DOHH2 (cell line): Measurements from ENCODE around the gene XCL2.
"Not testable (repeated sequence)": the region's sequence is repeated elsewhere in the genome, so short reads cannot be mapped to it uniquely, and the experiment has no call there.

Experiments
- H3F3A ChIP-seq: fragments of 200-600 bp; sonication (generic), shearing (Covaris generic); 2 replicates; pipeline ENCODE4 v1.6.0; 2016; ENCODE audit warnings: antibody characterized with exemption, mild to moderate bottlenecking; ENCODE audit not compliant: control insufficient read depth, insufficient read depth
- H3K27ac ChIP-seq: fragments of 200-600 bp; sonication (generic); 2 replicates; pipeline ENCODE4 v1.5.1; 2014; ENCODE audit warnings: low read depth, mild to moderate bottlenecking, low read length, moderate library complexity
- H3K27me3 ChIP-seq: fragments of 200-600 bp; sonication (generic); 2 replicates; pipeline ENCODE4 v1.6.1; 2014; ENCODE audit warnings: mild to moderate bottlenecking, low read length, mixed read lengths; ENCODE audit not compliant: control insufficient read depth
- H3K36me3 ChIP-seq: fragments of 200-600 bp; sonication (generic); 2 replicates; pipeline ENCODE4 v1.6.1; 2014; ENCODE audit warnings: mild to moderate bottlenecking, low read length, moderate library complexity, mixed read lengths; ENCODE audit not compliant: control insufficient read depth
- H3K4me1 ChIP-seq: fragments of 200-600 bp; sonication (generic); 2 replicates; pipeline ENCODE4 v1.6.1; 2014; ENCODE audit warnings: mild to moderate bottlenecking, low read length, mixed read lengths; ENCODE audit not compliant: control insufficient read depth
- H3K4me2 ChIP-seq: fragments of 200-600 bp; sonication (generic); 2 replicates; pipeline ENCODE4 v1.6.0; 2014; ENCODE audit warnings: mild to moderate bottlenecking, low read length, moderate library complexity
- H3K4me3 ChIP-seq: fragments of 200-600 bp; sonication (generic); 2 replicates; pipeline ENCODE4 v1.5.1; 2014; ENCODE audit warnings: mild to moderate bottlenecking, low read length, mixed read lengths
- H3K79me2 ChIP-seq: fragments of 200-600 bp; sonication (generic); 2 replicates; pipeline ENCODE4 v1.6.1; 2014; ENCODE audit warnings: mild to moderate bottlenecking, low read length, mixed read lengths; ENCODE audit not compliant: control insufficient read depth
- H3K9me2 ChIP-seq: fragments of 200-600 bp; sonication (generic); replicated peaks from 2 replicates; pipeline ENCODE4 v1.6.1; 2014; ENCODE audit warnings: mild to moderate bottlenecking, low read length, mixed read lengths; ENCODE audit not compliant: control insufficient read depth
- H3K9me3 ChIP-seq: fragments of 200-600 bp; sonication (generic); 2 replicates; pipeline ENCODE4 v1.6.1; 2014; ENCODE audit warnings: antibody characterized with exemption, low read length, mixed read lengths; ENCODE audit not compliant: control insufficient read depth, insufficient read depth
- H4K20me1 ChIP-seq: fragments of 200-600 bp; sonication (generic); 2 replicates; pipeline ENCODE4 v1.6.0; 2014; ENCODE audit warnings: low read depth, mild to moderate bottlenecking, antibody characterized with exemption, low read length, moderate library complexity; ENCODE audit not compliant: control insufficient read depth, insufficient read depth
- EZH2phosphoT487 ChIP-seq: fragments of 200-600 bp; sonication (generic); IDR thresholded peaks from 2 replicates; pipeline ENCODE4 v1.6.1; 2017; ENCODE audit warnings: borderline replicate concordance, mild to moderate bottlenecking, antibody characterized with exemption, low read length, moderate library complexity, mixed read lengths
- TF ChIP-seq, protein P1 (sequence below): fragments of 200-600 bp; sonication (generic); IDR thresholded peaks from one replicate; pipeline ENCODE4 v1.5.1; 2014; ENCODE audit warnings: antibody characterized with exemption, mild to moderate bottlenecking, low read depth, low read length; ENCODE audit not compliant: poor library complexity, severe bottlenecking

The XCL2 gene

DNA sequence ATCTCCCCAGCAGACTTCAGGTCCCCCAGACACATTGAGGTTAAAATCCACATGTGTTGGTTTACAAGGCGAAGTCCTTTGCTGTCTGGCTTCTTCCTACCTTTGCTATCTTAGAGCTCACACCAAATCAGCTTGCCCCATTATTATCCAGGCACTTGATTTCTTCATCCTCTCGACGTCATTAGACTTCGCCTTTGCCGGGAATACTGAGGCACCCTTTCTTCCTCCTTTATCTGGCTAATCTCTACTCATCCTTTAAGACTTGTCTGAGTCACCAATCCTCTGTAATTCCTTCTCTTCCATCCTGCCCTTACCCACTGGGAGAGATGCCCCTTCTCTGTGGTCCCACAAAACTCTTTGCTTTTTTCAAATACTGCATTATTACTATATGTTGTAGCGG, 9.2 kb upstream of the XCL2 start:
- H3K4me2 ChIP-seq, result no peak overlapping the region
- no peaks in the 10 kb centered on the region for H3K79me2 ChIP-seq
- H4K20me1 ChIP-seq, result no peaks in the 10 kb centered on the region
- H3K9me3 ChIP-seq, result no peaks in the 10 kb centered on the region
- H3K27me3 ChIP-seq, result no peaks in the 10 kb centered on the region
- no peak overlapping the region for H3K27ac ChIP-seq
- no peaks in the 10 kb centered on the region for H3K9me2 ChIP-seq
- H3K36me3 ChIP-seq, result no peaks in the 10 kb centered on the region
- H3K4me3 ChIP-seq, result no peak overlapping the region
- no peaks in the 10 kb centered on the region for H3F3A ChIP-seq
- H3K4me1 ChIP-seq, result no peaks in the 10 kb centered on the region
- TF ChIP-seq, protein P1, sequence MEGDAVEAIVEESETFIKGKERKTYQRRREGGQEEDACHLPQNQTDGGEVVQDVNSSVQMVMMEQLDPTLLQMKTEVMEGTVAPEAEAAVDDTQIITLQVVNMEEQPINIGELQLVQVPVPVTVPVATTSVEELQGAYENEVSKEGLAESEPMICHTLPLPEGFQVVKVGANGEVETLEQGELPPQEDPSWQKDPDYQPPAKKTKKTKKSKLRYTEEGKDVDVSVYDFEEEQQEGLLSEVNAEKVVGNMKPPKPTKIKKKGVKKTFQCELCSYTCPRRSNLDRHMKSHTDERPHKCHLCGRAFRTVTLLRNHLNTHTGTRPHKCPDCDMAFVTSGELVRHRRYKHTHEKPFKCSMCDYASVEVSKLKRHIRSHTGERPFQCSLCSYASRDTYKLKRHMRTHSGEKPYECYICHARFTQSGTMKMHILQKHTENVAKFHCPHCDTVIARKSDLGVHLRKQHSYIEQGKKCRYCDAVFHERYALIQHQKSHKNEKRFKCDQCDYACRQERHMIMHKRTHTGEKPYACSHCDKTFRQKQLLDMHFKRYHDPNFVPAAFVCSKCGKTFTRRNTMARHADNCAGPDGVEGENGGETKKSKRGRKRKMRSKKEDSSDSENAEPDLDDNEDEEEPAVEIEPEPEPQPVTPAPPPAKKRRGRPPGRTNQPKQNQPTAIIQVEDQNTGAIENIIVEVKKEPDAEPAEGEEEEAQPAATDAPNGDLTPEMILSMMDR, result no peak
- TF ChIP-seq EZH2phosphoT487, result no peak

DNA sequence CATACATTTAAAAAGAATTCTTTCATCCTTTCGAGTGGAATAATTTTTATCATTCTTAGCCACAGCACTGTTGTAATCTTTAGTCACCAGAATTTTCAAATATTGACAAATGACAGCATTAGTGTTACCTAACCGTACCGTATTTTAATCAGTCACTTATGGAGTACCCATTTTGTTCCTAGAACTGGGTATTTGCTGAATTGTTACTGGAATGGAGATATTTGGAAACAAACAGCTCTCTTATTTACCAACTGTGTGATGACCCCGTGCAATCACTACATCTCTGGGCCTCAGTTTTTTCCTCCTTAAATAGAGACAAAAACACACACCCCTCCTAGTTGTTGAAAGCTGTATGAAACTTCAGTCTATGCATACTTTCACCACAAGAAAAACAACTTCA, 7.9 kb upstream of the XCL2 start:
- no peaks in the 10 kb centered on the region for H3K9me3 ChIP-seq
- TF ChIP-seq, protein P1, result no peak
- TF ChIP-seq EZH2phosphoT487, result no peak
- no peaks in the 10 kb centered on the region for H4K20me1 ChIP-seq
- no peaks in the 10 kb centered on the region for H3K9me2 ChIP-seq
- H3K4me1 ChIP-seq, result no peaks in the 10 kb centered on the region
- no peaks in the 10 kb centered on the region for H3K79me2 ChIP-seq
- no peak overlapping the region for H3K4me2 ChIP-seq
- H3F3A ChIP-seq, result no peaks in the 10 kb centered on the region
- no peak overlapping the region for H3K27ac ChIP-seq
- no peaks in the 10 kb centered on the region for H3K36me3 ChIP-seq
- H3K27me3 ChIP-seq, result no peaks in the 10 kb centered on the region
- H3K4me3 ChIP-seq, result no peak overlapping the region

DNA sequence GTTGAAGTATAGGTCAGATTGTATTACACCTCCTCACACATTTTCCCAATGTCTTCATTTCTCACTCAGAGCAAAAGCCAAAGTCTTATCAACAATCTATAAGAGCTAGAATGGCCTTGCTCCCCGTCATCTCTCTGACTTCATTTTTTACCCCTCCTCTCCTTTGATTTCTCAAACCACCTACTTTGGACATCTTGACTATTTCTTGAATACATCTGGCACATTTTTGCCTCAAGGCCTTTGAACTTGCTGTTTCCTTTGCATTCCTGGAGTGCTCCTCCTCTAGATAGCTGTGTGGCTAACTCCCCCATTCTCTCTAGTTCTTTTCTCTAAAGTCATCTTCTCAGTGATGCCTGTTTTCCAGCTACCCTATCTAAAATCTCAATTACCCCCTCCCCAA, 7.2 kb upstream of the XCL2 start:
- no peaks in the 10 kb centered on the region for H4K20me1 ChIP-seq
- H3K9me3 ChIP-seq, result no peaks in the 10 kb centered on the region
- no peaks in the 10 kb centered on the region for H3K36me3 ChIP-seq
- H3K4me1 ChIP-seq, result no peaks in the 10 kb centered on the region
- H3K79me2 ChIP-seq, result no peaks in the 10 kb centered on the region
- no peak overlapping the region for H3K4me2 ChIP-seq
- no peak for TF ChIP-seq EZH2phosphoT487
- TF ChIP-seq, protein P1, result no peak
- no peak overlapping the region for H3K4me3 ChIP-seq
- H3K27ac ChIP-seq, result no peak overlapping the region
- no peaks in the 10 kb centered on the region for H3K9me2 ChIP-seq
- H3F3A ChIP-seq, result no peaks in the 10 kb centered on the region
- no peaks in the 10 kb centered on the region for H3K27me3 ChIP-seq

DNA sequence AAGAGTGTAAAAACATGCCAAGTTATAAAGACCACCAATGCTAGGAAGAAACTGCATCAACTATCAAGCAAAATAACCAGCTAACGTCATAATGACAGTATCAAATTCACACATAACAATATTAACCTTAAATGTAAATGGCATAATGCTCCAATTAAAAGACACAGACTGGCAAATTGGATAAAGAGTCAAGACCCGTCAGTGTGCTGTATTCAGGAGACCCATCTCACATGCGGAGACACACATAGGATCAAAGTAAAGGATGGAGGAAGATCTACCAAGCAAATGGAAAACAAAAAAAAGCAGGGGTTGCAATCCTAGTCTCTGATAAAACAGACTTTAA, 2.7 kb upstream of the XCL2 start:
- not testable (repeated sequence) for H3K9me3 ChIP-seq, H3K27ac ChIP-seq, H3K27me3 ChIP-seq, H3K36me3 ChIP-seq, H3K79me2 ChIP-seq, H3F3A ChIP-seq, H3K4me2 ChIP-seq, H3K9me2 ChIP-seq, H4K20me1 ChIP-seq, H3K4me1 ChIP-seq, H3K4me3 ChIP-seq

DNA sequence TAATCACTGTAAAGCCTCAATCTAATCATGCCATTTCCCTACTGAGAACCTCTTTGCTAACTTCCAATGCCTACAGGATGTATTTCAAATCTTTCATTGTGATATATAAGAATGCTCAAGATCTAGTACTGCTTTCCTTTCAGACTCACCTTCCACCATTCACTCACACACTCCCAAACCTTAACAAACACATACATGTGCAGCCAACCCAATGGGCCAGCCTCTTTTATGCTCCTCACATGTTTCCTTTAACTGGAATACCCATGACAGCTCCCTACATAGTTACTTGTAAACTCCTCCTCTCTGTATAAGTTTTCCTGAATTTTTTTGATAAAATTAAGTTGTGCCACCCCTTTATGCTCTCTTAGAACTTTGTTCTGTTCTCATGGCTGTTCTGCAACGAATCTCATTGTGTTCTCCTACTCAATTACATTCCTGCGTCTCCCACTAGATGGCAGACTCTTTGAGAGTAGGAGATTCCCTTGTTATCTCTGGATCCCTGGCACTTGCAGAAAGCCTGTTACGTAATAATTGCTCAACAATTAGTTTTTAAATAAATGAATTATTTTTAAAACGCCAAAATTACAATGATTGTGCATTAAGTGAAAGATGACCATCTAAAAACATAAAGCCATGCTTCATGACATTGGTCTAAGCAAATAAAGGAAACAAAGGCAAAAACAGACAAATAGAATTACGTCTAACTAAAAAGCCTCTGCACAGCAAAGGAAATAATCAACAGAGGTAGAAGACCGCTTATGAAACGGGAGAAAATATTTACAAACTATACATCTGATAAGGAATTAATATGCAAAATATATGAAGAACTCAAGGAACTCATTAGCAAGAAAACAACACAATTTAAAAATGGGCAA, 2.1 kb upstream of the XCL2 start:
- not testable (repeated sequence) for H3K9me2 ChIP-seq, H4K20me1 ChIP-seq, H3K27ac ChIP-seq, H3K79me2 ChIP-seq, H3F3A ChIP-seq, H3K9me3 ChIP-seq, H3K4me3 ChIP-seq, H3K4me1 ChIP-seq, H3K36me3 ChIP-seq, H3K27me3 ChIP-seq, H3K4me2 ChIP-seq

DNA sequence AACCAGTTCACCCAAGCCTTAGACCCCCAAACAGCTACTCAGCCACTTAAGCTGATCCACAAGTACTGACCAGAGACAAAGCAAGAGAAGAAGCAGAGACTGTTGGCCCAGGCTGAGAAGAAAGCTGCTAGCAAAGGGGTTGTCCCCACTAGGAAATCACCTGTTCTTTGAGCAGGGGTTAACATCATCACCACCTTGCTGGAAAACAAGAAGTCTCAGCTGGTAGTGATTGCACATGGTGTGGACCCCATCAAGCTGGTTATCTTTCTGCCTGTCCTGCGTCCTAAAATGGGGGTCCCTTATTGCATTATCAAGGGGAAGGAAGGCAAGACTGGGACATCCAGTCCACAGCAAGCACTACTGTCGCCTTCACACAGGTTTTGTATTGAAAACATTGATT, 819 bp downstream of the XCL2 start:
- not testable (repeated sequence) for H3K36me3 ChIP-seq, H4K20me1 ChIP-seq, H3K79me2 ChIP-seq, H3K4me2 ChIP-seq, H3K27me3 ChIP-seq, H3K4me1 ChIP-seq, H3F3A ChIP-seq, H3K27ac ChIP-seq, H3K9me3 ChIP-seq, H3K4me3 ChIP-seq, H3K9me2 ChIP-seq
